HuH-7 (cell line): ENCODE measurements around the gene ZNF778.
"Not testable (repeated sequence)": the region's sequence is repeated elsewhere in the genome, so short reads cannot be mapped to it uniquely, and the experiment has no call there.

Source experiments
- DNase-seq: peaks from one replicate; pipeline ENCODE4 v3.0.0; 2011; ENCODE audit warnings: low spot score

Gene ZNF778

DNA sequence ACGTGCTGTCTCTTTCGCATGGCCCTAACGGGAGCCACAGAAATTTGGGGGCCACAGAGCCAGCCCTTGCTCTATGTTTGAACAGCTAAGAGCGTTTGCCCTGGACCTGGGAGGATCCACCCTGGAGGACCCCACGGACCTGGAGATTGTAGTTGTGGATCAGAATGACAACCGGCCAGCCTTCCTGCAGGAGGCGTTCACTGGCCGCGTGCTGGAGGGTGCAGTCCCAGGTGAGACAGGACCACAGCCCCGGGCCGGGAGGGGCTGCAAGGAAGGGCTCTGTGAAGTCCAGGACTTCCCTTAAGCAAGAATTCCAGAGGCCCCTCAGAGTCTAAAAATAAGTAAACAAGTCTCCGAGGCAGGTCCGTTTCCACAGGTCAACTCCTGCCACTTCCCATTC, 34.0 kb upstream of the ZNF778 start:
- no peak for DNase-seq

DNA sequence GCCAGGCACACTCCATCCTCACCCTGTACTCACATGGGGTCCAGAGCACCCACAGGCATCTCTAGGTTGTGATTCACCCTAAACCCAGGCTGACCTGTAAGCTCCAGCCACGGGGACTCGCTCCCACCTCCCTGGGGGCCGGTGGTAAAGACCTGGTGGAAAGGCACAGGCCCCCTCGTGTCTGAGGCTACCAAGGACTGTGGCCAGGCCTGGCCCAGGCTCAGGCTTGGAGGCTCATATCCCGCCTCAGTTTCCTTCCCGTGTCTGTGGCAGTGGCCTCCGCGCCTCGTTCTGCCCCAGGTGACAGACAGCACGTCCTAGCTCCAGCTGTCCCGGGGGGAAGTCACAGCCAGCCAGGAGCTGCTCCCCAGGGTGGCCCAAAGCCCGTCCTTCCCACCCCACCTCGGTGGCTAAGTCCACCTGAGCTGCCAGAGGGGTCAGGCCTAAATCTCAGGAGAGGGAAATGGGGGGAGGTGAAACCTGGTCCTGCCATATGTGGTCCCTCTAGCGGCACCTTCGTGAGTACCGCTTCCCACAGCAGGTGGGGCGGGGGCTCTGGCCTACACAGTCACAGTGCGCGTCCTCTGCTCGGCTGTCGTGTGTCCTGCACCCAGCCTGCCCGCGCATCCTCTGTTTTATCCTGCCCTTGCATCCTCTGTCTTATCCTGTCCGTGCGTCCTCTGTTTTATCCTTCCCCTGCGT, 33.4 kb upstream of the ZNF778 start:
- no peak for DNase-seq

DNA sequence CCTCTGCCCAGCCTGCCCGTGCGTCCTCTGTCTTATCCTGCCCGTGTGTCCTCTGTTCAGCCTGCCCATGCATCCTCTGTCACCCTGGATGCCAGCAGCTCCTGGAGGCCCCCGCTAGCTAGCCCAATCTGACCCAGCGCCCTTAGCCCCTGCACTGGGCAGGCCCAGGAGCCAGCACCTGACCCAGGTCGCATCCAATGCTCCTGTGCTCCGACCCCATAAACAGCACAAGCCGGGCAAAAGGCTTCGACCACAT, 32.9 kb upstream of the ZNF778 start:
- no peak for DNase-seq

DNA sequence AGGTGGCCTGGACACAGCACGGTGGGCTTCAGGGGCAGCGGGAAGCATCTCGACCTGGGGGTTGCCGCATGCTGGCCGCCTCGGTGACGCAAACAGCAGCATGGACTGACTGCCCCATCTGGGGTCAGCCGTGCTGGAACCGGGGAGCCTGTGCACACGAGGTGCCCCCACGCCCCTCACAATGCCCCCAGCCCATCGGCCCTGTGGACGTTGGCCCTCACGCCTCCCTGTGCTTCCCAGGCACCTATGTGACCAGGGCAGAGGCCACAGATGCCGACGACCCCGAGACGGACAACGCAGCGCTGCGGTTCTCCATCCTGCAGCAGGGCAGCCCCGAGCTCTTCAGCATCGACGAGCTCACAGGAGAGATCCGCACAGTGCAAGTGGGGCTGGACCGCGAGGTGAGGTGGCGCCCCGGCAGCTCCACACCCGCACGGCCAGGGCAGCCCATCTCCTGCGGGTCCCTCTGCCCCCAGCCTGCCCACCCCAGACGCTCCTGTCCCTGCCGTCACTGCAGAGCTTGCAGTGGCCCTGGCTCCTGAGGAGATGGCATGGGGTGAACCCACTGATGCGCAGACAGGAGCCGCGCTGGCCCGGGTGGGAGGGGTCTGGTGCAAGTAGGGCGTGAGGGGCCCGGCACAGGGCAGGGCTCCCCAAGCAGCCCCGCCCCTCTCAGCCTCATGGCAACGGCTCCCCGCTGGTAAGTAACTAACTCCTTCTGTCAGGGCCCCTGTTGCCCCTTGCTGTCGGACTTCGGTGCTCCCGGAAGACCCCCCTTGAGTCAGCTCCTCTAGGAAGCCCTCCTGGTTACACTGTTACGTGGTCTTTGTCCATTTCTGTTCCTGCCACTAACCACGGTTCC, 32.3 kb upstream of the ZNF778 start:
- no peak for DNase-seq

DNA sequence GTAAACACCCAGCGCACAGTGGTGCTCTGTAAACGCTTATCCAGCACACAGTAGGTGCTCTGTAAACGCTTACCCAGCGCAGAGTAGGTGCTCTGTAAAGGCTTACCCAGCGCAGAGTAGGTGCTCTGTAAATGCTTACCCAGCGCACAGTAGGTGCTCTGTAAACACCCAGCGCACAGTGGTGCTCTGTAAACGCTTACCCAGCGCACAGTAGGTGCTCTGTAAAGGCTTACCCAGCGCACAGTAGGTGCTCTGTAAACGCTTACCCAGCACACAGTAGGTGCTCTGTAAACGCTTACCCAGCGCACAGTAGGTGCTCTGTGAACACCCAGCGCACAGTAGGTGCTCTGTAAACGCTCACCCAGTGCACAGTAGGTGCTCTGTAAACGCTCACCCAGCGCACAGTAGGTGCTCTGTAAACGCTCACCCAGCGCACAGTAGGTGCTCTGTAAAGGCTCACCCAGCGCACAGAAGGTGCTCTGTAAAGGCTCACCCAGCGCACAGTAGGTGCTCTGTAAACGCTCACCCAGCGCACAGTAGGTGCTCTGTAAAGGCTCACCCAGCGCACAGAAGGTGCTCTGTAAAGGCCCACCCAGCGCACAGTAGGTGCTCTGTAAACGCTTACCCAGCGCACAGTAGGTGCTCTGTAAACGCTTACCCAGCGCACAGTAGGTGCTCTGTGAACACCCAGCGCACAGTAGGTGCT, 31.5 kb upstream of the ZNF778 start:
- not testable (repeated sequence) for DNase-seq

DNA sequence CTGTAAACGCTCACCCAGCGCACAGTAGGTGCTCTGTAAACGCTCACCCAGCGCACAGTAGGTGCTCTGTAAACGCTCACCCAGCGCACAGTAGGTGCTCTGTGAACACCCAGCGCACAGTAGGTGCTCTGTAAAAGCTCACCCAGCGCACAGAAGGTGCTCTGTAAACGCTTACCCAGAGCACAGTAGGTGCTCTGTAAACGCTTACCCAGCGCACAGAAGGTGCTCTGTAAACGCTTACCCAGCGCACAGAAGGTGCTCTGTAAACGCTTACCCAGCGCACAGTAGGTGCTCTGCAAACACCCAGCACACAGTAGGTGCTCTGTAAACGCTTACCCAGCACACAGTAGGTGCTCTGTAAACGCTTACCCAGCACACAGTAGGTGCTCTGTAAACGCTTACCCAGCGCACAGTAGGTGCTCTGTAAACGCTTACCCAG, 30.9 kb upstream of the ZNF778 start:
- DNase-seq, result not testable (repeated sequence)

DNA sequence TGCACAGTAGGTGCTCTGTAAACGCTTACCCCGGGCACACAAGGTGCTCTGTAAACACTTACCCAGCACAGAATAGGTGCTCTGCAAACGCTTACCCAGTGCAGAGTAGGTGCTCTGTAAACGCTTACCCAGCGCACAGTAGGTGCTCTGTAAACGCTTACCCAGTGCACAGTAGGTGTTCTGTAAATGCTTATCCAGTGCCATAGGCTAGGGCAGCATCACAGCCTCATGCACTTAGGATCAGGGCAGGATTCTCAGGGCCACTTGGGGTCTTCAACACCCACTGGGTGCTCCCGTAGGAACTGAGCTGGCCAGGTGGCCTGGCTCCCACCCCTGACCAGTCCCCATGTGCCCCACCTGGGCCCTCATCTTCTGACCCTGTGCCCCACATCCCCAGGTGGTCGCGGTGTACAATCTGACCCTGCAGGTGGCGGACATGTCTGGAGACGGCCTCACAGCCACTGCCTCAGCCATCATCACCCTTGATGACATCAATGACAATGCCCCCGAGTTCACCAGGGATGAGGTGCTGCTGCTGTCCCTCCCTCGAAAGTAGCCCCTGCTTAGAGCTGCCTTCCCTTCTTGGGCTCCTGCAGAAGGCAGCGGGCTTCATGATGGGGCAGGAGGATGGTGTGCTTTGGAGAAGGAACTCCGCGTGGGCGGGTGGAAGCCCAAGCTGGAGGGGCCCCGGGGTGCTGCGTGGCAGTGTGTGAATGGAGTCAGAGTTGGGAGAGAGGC, 30.3 kb upstream of the ZNF778 start:
- DNase-seq, result no peak

DNA sequence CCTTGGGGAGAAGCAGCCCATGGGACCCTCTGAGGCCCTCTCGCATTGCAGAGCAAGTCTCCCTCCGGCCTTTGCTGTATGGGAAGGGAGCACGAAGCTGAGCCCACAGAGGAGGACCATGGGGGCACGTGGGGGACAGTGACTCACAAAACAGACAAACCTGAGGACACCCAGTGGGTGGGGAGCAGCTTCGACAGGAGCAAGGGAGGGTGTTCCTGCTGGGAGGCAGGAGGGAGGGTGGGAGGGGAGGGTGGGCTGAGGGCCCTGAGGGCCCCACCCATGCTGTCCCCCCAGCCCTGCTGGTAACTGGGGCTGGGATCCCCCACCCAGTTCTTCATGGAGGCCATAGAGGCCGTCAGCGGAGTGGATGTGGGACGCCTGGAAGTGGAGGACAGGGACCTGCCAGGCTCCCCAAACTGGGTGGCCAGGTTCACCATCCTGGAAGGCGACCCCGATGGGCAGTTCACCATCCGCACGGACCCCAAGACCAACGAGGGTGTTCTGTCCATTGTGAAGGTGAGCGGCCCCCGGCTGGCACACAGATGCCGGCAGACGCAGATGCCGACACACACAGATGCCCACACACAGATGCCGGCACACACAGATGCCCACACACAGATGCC, 29.6 kb upstream of the ZNF778 start:
- DNase-seq, result no peak

DNA sequence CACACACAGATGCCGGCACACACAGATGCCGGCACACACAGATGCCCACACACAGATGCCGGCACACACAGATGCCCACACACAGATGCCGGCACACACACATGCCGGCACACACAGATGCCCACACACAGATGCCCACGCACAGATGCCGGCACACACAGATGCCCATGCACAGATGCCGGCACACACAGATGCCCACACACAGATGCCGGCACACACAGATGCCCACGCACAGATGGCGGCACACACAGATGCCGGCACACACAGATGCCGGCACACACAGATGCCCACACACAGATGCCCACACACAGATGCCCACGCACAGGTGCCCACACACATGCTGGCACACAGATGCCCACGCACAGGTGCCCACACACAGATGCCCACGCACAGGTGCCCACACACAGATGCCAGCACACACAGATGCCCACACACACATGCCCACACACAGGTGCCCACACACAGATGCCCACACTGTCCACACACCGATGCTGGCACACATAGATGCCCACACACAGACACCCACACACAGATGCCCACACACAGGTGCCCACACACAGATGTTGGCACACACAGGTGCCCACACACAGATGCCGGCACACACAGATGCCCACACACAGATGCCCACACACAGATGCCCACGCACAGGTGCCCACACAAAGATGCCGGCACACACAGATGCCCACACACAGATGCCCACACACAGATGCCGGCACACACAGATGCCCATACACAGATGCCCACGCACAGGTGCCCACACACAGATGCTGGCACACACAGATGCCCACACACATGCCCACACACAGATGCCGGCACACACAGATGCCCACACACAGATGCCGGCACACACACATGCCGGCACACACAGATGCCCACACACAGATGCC, 28.8 kb upstream of the ZNF778 start:
- DNase-seq, result not testable (repeated sequence)

DNA sequence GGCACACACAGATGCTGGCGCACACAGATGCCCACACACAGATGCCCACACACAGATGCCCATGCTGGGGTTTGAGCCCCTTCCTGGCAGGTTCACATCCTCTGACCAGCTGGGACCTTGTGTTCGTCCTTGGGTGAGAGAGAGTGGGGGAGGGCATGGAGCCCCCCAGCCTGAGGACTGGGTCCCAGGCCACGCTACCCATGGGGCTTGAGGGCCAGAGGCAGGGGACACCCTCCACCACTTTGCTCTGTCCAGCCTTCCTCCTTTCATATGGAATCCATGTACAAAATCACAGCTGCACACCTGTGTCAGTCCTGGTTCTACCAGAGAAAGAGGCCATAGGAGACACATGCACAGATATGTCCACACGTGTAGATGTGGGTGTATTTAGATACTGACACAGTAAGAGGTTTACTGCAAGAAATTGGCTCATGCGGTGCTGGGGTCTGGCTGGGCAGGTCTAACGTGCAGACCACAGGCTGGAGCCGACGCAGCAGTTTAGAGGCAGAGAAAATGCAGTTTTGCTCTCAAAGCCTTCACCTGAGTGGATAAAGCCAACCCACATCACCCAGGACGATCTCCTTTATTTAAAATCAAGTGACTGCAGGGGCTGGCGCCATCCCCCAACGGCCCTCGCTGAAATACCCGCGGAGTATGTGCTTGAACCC, 28.0 kb upstream of the ZNF778 start:
- no peak for DNase-seq

DNA sequence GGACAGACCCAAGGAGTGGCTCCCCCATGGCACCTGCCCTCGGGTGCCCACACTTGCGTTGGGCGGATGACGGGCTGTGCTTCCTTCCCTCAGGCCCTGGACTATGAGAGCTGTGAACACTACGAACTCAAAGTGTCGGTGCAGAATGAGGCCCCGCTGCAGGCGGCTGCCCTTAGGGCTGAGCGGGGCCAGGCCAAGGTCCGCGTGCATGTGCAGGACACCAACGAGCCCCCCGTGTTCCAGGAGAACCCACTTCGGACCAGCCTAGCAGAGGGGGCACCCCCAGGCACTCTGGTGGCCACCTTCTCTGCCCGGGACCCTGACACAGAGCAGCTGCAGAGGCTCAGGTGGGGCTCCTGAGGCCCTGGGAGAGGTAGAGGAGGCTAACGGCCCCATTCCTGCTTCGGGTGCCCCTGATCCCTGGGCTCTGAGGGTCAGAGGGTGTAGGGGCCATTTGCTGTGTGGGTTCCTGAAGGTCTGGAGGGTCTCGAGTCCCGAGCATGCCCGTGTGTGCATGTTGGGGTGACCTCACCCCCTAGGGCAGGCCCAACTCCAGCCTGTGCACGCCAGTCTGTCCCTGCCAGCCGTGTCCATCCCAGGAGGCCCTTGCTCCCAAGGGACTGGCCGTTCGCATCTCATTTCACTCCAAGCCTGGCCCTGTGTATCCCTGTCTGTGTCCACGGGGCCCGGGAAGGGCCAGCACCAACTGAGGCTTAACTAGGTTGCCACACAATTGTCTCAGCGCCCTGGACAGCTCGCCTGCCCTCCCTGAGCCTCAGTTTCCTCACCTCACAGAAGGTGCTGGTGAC, 27.1 kb upstream of the ZNF778 start:
- DNase-seq, result no peak

DNA sequence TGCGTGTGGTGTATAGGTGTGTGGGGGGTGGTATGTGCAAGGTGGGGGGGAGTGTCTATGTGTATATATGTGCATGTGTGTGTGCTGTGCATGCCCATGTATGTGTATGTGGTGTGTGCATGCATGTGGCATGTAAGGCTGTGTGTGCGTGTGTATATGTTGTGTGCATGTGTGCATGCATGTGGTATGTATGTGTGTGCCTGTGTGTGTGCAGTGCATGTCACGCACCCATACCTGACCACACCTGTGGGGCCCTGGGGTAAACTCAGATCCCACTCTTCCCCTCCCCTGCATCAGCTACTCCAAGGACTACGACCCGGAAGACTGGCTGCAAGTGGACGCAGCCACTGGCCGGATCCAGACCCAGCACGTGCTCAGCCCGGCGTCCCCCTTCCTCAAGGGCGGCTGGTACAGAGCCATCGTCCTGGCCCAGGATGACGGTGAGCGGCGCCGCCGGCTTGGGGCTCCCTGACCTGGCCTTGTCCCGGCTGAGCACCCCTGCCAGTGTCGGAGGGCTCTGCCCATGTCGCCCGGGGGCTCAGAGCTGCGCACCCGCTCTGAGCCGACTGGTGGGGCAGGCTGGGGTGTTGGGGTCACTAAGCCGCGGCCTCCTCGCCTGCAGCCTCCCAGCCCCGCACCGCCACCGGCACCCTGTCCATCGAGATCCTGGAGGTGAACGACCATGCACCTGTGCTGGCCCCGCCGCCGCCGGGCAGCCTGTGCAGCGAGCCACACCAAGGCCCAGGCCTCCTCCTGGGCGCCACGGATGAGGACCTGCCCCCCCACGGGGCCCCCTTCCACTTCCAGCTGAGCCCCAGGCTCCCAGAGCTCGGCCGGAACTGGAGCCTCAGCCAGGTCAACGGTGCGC, 26.2 kb upstream of the ZNF778 start:
- DNase-seq, result no peak

DNA sequence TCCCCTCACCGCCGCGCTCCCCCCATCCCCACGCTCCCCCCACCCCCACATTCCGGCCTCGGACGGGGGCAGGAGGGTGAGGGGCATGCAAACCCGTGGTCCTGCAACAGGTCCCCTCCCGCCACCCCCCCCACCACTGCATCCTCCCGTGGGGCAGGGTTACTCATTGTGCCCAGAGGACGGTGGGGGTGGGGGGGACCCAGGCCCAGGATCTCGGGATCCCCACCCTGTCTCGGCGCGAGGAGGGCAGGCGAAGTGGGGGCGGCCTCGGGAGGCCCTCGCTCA, 25.7 kb upstream of the ZNF778 start:
- DNase-seq, result no peak

DNA sequence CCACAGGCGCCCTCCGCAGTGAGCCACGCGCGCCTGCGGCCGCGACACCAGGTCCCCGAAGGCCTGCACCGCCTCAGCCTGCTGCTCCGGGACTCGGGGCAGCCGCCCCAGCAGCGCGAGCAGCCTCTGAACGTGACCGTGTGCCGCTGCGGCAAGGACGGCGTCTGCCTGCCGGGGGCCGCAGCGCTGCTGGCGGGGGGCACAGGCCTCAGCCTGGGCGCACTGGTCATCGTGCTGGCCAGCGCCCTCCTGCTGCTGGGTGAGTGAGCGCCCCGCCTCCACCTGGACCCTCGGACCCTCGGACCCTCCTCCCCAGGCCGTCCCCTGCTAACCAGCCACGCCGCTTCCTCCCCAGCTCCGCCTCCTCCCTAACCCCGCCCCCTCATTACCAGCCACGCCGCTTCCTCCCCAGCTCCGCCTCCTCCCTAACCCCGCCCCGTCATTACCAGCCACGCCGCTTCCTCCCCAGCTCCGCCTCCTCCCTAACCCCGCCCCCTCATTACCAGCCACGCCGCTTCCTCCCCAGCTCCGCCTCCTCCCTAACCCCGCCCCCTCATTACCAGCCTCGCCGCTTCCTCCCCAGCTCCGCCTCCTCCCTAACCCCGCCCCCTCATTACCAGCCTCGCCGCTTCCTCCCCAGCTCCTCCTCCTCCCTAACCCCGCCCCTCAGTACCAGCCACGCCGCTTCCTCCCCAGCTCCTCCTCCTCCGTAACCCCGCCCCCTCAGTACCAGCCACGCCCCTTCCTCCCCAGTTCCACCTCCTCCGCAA, 25.1 kb upstream of the ZNF778 start:
- DNase-seq, result peak; percentile 88

DNA sequence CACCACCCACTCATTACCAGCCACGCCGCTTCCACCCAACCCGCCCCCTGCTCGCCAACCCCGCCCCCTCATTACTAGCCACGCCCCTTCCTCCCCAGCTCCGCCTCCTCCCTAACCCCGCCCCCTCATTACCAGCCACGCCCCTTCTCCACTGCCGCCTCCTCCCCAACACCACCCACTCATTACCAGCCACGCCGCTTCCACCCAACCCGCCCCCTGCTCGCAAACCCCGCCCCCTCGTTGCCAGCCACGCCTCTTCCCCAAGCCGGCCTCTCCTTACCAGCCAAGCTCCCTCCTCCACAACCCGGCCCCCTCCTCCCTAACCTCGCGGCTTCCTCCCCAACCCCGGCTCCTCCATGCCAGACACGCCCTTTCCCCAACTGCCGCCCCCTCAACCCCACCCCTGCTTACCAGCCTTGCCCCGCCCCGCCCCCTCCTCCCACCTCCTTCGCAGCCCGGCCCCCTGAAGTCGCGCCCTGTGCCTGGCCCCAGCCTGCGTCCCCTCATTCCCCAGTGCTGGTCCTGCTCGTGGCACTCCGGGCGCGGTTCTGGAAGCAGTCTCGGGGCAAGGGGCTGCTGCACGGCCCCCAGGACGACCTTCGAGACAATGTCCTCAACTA, 24.4 kb upstream of the ZNF778 start:
- peak; percentile 98 for DNase-seq

DNA sequence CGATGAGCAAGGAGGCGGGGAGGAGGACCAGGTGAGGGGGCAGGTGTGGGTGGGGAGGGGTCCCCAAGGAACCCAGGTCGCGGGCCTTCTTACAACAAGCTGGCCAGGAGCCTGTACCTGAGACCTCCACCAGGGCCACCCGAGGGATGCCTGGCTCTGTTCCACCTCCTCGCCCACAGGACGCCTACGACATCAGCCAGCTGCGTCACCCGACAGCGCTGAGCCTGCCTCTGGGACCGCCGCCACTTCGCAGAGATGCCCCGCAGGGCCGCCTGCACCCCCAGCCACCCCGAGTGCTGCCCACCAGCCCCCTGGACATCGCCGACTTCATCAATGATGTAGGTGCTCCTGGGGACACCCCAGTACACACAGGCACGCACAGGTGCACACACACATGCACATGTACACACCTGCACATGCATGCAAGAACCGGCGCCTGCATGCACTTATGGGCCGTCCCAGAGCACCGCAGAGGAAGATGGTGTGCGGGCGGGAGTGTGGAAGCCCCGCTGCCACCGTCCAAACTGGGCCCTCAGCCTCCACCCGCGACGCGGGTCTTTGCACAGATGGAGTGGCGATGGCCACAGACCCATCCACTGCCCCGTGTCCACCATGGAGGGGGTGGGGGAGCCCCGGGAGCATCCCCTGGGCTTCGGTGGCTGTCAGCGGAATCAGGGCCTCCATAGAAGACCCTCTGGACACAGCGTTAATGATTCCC, 23.8 kb upstream of the ZNF778 start:
- DNase-seq, result no peak
